ENCODE measurements around the gene PLPP3. TPM values are rescaled to one million over a fixed set of nuclear protein-coding genes. Genes with fewer than 3 reads are reported as not detected.

Gene PLPP3
- total and polyA plus RNA-seq, 2 of the 8 experiments (the other 6 are each of a cell fraction or from before 2014, with no cell fraction given): 33.2 to 42.0 TPM

GRCh38 chr1:56457756-56458375, 121.5 kb downstream of the PLPP3 start:
- Histone ChIP-seq H2AK5ac (ENCODE audit: low read depth, low read length) (no peak overlapping the region), H4K5ac (ENCODE audit: insufficient read length, low read depth, low read length) (no peak overlapping the region), H3K79me2 (ENCODE audit: control insufficient read depth in 1 of 2, insufficient read depth in 2 of 2, low read length in 2 of 2) (no peaks in the 10 kb centered on the region), H2BK20ac (ENCODE audit: low read length) (no peak overlapping the region), H2AFZ (ENCODE audit: low read length) (no peak overlapping the region), H3K23ac (ENCODE audit: insufficient read length) (no peak overlapping the region), H3K18ac (ENCODE audit: extremely low read depth, low read length) (no peak overlapping the region), H3K4me1 (replicated peaks in 1 of 4; ENCODE audit: control insufficient read depth in 3 of 4, insufficient read depth in 4 of 4, low read length in 3 of 4) (peaks cover 3 to 8% (median 6%) of the 10 kb centered on the region in 4 experiments), H3K27me3 (replicated peaks in 1 of 4; ENCODE audit: control insufficient read depth in 3 of 4, extremely low read depth in 1 of 4, insufficient read depth in 3 of 4, low read length in 3 of 4) (no peaks in the 10 kb centered on the region), H2BK120ac (replicated peaks; ENCODE audit: low read depth, low read length) (no peak overlapping the region), H3K4me3 (ENCODE audit: extremely low read depth in 1 of 4, insufficient read depth in 2 of 4, low read depth in 3 of 4, low read length in 4 of 4) (no peak overlapping the region), H3K56ac (replicated peaks; ENCODE audit: insufficient read length, low read depth, low read length) (no peak overlapping the region), H3K27ac (ENCODE audit: low read depth, low read length) (no peak overlapping the region), H3K36me3 (ENCODE audit: control insufficient read depth in 2 of 4, insufficient read depth in 4 of 4, low read length in 3 of 4) (no peaks in the 10 kb centered on the region), H3K4me2 (ENCODE audit: insufficient read depth in 1 of 2, low read depth in 2 of 2, low read length in 2 of 2) (no peak overlapping the region), H2BK5ac (ENCODE audit: low read depth, low read length) (no peak overlapping the region), H2BK12ac (ENCODE audit: low read depth, low read length) (no peak overlapping the region), H4K91ac (replicated peaks; ENCODE audit: insufficient read length, low read length) (no peak overlapping the region), H3K14ac (ENCODE audit: insufficient read length) (no peak overlapping the region), H3K4ac (replicated peaks; ENCODE audit: insufficient read length, low read depth, low read length) (no peak overlapping the region), H3K9ac (replicated peaks in 1 of 4; ENCODE audit: extremely low read depth in 1 of 4, low read depth in 3 of 4, low read length in 3 of 4) (no peak overlapping the region), H4K8ac (ENCODE audit: extremely low read depth, insufficient read depth, low read length) (no peak overlapping the region), H4K20me1 (replicated peaks in 1 of 2; ENCODE audit: control insufficient read depth in 1 of 2, insufficient read depth in 2 of 2, low read length in 2 of 2) (no peaks in the 10 kb centered on the region), H2BK15ac (ENCODE audit: low read length) (no peak overlapping the region), H3K23me2 (ENCODE audit: low read depth, low read length) (no peaks in the 10 kb centered on the region), H3K79me1 (ENCODE audit: low read depth, low read length) (no peaks in the 10 kb centered on the region), H3K9me3 (ENCODE audit: insufficient read depth in 2 of 2, low read depth in 1 of 2, low read length in 1 of 2) (no peaks in the 10 kb centered on the region)
- DNase-seq (ENCODE audit: low read depth in 1 of 2, low spot score in 2 of 2): no peak
- ChIA-PET CTCF (ENCODE audit: partially characterized antibody) (interaction anchor here (1.0 to 2.4 kb wide), 10 partner anchors 9 to 268 kb away, joined by 3 to 7 read pairs (median 4); no protein-coding TSS in a partner anchor), POLR2A (ENCODE audit: partially characterized antibody) (no interaction called here)
- 94% methylated on average over 10 of the region's 10 CpGs; no CpG with 5 or more reads in 1 of the 2 experiments for WGBS, 2 experiments (ENCODE audit: extremely low coverage in 1 of 2, insufficient coverage in 1 of 2, insufficient read length in 1 of 2, insufficient replicate concordance in 2 of 2, low coverage in 1 of 2, low lambda C conversion rate in 2 of 2, missing lambda C conversion rate in 1 of 2)
- FAIRE-seq: no peak
- TF ChIP-seq CBX8 (IDR thresholded peaks at IDR 0.05; ENCODE audit: borderline replicate concordance, low read depth, low read length) (no peak), YY1 (IDR thresholded peaks at IDR 0.05; ENCODE audit: low read depth, low read length) (no peak), JUN (IDR thresholded peaks at IDR 0.05; ENCODE audit: low read depth, low read length) (no peak), JUND (IDR thresholded peaks at IDR 0.05; ENCODE audit: low read length) (no peak), CEBPB (IDR thresholded peaks at IDR 0.05; ENCODE audit: low read depth, low read length) (no peak), SIX5 (IDR thresholded peaks at IDR 0.05; ENCODE audit: low read depth, low read length) (no peak), GABPA (IDR thresholded peaks at IDR 0.05; ENCODE audit: borderline replicate concordance, insufficient read depth, low read length) (no peak), MAFK (IDR thresholded peaks at IDR 0.05; ENCODE audit: low read depth, low read length) (no peak)

Measured in H1 (cell line).